HG03025 (cell line): Measurements from ENCODE around the gene LRRC46.

Source experiments
- ATAC-seq: cut with Tn5 transposase; IDR thresholded peaks from one replicate; pipeline ENCODE4 v1.9.1; 2021; ENCODE audit warnings: mild to moderate bottlenecking, moderate library complexity; ENCODE audit not compliant: unreplicated experiment, low FRiP score

LRRC46 gene

DNA sequence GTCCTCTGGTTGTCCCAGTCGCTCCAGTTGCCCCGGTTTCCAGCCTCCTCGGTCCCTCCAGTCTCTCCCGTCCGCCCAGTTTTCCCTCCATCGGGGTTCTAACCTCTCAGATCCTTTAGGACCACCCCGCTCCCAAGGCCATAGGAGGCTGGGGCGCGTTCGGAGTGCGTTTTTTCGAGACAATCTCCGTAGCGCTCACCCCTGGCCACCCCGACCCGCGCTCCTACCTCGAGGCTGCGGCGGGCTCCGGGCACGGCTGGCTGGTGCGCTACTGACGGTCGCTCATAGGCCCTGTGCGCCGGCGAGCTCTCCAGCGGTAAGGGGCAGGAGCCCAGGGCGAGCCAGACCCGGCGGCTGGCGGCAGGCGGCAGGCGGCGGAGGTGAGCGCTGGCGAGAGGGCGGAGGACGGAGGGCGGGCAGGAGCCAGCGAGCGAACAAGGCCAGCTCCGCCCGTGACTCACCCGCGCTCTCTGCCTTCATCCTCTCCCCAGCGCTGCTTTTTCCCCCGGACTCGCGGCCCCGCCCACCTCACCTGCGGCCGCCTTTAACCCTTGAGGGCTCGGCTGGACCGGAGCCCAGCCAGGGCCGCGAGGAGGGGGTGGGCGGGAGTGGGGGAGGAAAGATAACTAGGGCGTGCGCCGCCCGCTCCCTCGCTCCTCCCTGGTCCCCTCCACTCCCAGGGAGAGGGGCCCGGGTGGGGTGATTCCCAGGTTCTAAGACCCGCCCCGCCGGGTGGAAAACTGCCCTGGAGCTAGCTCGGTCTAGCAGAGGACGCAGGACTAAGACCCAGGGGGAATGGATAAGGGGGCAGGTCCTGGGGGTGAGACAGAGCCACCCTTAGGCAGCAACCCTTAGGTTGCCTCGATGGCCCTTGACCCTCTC, 19.5 kb downstream of the LRRC46 start, which contains the start of gene SP6:
Gene SP6 (minus strand): TSS at position 472 of the 882 bp plus-strand sequence. CDS start 2,734 bp downstream, outside the sequence.
- no peak for ATAC-seq

DNA sequence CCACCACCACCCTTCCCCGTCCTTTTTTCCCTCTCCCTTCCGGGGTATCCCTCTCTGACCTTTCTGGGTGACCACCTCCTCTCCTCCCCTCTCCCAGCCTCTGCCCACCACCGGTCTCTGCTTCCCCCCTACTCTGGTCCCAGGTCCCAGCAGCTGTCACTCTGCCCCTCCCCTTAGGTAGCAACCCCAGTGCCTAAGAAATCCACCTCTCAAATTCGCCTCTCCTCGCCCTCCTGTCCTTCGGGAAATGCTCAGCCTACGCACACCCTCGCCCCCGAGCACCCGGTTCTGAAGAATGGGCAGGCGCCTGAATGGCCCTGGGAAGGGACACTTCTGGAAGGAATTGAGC, 20.3 kb downstream of the LRRC46 start:
- ATAC-seq: no peak

DNA sequence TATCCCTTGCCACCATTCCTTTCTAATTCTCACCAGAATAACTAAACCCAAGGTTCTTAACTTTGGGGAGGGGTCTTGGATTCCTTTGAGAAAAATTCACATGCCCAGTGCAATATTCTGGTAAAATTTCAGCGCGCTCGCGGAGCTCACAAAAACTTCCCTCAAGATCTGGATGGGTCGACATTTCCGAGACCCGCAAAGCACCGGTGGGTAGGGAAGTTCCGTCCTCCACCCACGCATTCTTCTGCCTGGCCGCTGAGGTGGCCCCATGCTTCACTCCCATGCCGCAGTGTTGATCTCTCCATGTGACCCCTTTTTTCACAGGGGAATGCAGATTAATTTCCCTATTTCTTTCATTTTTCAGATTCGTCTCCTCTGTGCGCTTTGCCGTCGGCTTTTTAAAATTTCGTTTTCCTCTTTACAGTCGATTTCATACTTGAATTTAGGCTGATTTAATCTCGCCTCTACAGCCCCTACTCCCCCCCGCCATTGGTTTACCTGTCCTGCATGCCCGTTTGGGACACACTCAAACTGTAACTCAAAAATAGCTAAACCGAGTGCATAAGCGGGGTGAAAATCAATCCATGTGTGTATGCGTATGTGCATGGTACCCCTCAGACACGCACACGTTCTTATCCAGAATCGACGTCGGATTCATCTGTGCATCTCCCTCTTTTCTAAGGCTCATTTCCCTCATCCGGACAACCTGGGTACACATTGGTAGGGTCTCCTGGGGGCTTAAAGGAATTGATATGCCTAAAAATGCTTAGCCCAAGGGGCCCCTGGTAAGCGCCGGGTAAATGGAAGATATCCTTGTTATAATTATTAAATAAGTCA, 20.9 kb downstream of the LRRC46 start:
- no peak for ATAC-seq

- no peak for ATAC-seq
Observed at GRCh38 chr17:47853616-47854015, 22.1 kb downstream of the LRRC46 start.

GRCh38 chr17:47855737-47856136, 24.3 kb downstream of the LRRC46 start:
- no peak for ATAC-seq

DNA sequence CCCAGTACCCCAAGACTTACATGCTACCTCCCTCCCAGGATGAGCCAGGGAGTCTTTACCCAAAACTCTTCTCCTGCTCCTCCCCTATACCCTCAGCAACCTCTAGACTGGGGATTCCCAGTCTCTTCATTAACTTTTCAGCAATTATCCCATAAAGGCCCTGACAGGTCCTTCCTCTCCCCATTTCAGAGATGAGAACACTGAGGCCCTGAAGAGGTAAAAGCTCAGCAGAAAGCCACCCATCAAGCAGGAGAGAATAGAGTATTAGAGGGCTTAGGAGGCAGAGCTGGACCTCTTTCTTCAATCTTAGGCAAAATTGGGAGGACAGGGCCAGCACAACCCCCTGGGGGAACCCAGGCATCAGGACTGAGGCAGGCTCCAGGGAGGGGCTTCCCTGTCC, 25.4 kb downstream of the LRRC46 start:
- no peak for ATAC-seq

DNA sequence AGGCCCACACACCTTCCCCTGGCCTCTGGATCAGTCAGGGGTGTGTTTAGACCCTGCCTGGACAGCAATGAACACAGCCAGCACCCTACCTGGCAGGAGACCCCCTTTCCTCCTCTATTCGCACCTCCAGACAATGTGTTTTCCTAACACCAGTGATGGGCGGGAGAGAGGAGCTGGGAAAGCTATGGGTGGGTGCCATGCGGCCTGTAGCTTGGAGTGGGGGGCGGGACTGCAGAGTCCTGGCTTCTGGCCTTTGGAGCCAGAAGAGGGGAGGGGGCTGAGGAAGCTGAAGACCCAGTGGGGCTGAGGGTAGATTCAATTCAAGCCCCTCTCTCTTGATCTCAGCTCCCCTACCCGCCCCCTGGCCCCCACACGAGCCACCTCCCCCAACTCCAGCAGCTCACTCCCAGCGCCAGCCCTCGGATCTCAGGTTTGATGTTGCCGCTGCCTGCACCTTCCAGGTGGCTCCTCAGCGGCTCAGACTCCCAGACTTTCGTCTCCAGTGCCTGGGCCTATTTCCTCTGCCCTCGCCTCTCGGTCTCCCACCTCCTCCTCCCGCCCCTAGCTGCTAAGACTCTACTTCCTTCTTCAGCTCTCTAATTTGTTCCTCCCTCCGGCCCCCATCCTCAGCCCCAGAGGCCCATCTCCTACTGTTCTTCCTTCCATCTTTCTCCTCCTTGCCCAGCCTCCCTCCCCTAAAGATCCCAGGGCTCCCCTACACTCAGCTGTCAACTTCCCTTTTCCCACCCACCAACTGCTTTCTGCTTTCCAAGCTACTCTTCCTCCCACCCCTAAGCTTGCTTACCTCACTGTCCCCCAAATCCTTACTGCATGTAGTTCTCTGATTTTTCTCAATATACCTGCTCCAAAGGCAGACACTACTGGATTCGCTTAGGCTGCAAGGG, 26.3 kb downstream of the LRRC46 start:
- no peak for ATAC-seq

DNA sequence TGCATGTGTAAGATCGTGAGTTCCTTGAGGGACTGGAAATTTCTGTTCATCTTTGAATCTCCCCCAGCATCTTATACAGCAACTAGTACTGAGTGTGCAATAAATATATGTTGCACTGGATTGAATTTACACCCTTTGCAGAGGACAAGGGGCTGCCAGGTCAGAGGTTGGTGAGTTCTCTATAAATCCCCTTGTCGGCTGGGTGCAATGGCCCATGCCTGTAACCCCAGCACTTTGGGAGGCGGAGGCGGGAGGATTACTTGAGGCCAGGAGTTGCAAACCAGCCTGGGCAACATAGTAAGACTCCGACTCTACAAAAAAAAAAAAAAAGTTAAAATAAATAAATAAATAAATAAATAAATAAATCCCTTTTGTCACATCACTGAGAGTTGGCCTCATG, 28.9 kb downstream of the LRRC46 start:
- no peak for ATAC-seq

- no peak for ATAC-seq
Observed at GRCh38 chr17:47862621-47863440, 31.4 kb downstream of the LRRC46 start.

DNA sequence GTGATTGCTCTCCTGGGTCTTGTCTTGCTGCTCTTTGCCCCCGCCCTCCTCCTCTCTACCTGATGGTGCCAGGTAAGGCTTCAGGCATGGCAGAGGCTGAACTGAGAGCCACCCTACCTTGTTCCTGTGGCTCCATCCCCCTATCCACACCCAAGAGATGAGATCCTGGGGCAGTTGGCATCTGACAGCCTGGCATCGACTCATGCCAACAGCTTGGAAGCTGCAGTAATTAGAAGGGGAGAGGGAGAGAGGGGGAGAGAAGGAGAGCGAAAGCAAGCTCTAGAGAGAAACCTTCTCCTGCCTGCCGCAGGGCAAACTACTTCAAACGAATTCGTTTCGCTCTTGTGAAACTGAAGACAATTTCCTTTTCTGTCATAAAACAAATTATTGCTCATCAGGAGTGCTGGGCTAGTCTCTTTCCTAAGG, 33.3 kb downstream of the LRRC46 start:
- no peak for ATAC-seq

- no peak for ATAC-seq
Observed at GRCh38 chr17:47866941-47867340, 35.5 kb downstream of the LRRC46 start.

GRCh38 chr17:47867813-47868533, 36.5 kb downstream of the LRRC46 start:
- ATAC-seq: no peak

GRCh38 chr17:47869114-47869513, 37.6 kb downstream of the LRRC46 start:
- ATAC-seq: no peak

DNA sequence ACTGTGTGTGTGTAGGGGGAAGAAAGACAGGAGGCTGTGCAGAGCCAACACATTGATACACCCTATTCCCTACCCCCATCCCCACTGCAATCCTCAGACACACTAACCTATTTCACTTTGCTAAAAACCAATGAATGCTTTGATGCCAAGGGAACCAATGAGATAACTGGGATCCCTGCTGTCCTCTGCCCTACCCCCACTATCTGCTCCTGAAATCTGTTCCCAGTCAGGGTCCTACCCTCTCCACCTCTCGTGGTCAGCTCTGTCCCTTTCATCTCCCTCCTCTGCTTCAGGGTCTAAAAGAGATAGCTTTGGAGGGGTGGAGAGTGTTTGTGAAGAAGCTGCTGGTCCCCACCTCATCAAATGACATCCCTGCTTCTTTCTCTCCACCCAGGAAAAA, 38.6 kb downstream of the LRRC46 start:
- no peak for ATAC-seq

DNA sequence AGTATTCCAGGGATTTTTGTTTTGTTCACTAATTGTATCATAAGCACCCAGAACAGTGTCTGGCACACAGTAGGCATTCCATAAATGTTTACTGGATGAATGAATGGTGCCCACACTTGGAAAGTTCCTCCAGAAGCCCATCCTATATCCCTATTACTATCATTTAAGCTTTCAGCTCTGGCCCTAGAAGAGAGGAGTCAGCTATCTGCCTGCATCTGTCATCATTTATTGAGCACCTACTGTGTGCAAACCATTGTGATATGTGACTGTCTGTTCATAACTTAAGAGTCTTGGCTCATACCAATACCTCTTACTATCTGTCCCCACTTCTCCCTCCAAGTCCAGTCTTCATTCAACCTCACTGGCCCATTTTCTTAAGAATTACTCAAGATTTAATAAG, 39.6 kb downstream of the LRRC46 start:
- no peak for ATAC-seq

- no peak for ATAC-seq
Observed at GRCh38 chr17:47872019-47872650, 40.7 kb downstream of the LRRC46 start.

DNA sequence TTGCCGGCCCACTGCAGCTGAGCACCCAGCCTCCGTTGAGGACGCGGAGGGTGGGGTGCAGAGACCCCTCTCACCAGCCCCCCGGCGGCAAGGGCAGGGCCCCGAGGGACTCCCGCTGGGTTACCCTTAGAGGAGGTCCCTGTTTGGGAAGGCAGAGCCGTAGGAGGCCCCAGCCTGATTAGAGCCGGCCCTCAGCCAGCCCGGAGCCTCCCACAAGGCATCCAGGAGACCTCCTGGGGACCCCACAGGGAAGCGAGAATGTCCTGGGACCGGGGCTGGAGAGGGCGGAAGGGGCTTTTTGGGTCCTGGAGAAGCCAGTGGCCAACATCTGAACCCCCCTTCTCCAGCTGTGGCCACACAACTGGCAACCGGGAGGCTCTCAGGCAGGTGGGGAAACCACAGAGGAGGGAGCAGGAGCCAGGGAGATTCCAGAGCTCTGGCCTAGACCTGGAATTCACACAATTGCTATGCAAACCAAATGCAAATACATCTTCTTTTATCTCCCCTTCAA, 41.2 kb downstream of the LRRC46 start:
- no peak for ATAC-seq
